HG03460 (cell line): ENCODE data around the gene RAB11A.

Experiments
- ATAC-seq: cut with Tn5 transposase; IDR thresholded peaks from one replicate; pipeline ENCODE4 v1.9.1; 2021; ENCODE audit not compliant: unreplicated experiment

RAB11A gene

GRCh38 chr15:65935391-65935790 lies 66.1 kb downstream of the RAB11A start:
- ATAC-seq: no peak

DNA sequence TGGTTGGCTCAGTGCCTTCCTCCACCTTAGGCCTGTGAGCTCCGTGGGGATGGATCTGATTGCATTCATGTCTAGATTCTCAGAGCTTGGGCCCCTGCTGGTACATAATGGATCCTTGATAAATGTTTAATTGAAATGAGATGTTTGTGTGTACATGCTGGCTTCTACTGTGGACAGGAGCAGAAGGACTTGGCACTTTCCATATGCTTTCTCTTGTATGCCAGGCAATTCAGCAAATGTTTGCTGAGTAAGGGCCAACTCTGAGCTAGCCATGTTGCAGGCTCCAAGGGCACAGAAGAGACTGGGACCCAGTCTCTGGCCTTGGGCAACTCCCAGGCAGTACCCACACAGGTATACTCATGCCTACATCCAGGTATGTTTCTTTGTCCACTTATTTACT lies 67.0 kb downstream of the RAB11A start:
- no peak for ATAC-seq

DNA sequence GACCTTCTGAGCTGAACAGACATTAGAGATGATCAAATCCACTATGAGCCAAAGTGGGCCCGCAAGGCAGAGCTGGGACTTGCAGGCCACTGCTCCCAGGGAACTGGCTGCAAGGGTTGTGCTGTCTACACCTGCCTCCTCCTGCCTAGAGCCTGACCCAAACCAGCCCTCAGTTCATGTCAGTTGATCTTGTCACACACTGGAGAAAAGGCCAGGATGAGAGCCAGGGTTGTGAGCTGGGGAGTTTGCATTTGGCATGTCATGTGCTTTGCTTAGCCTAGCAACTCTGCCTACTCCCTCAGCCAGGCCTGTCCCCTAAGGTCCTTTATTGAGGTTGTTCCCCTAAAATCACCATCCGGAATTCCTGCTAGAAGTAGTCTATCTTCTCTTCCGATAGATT lies 67.8 kb downstream of the RAB11A start:
- no peak for ATAC-seq

GRCh38 chr15:65937476-65937875 lies 68.2 kb downstream of the RAB11A start:
- ATAC-seq: no peak

DNA sequence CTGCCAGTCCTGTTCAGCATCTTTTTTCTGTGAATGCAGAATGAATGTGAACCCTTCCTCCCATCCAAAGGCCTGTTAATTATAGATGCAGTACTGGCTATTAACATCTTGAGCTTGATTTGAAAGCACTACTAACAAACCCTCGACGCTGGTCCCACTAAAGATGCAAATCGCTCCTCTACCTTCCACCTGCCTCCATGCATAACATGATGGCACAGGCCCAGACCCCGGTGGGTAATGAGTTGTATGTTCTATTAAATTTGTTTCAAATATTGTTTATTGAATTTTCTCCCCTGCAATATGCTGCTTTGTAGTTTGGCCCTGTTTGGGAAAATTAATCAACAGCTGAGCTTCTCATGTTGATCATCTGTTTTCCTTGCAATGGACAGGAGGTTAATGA lies 69.3 kb downstream of the RAB11A start:
- no peak for ATAC-seq

GRCh38 chr15:65939901-65940617 lies 70.8 kb downstream of the RAB11A start:
- ATAC-seq: no peak

DNA sequence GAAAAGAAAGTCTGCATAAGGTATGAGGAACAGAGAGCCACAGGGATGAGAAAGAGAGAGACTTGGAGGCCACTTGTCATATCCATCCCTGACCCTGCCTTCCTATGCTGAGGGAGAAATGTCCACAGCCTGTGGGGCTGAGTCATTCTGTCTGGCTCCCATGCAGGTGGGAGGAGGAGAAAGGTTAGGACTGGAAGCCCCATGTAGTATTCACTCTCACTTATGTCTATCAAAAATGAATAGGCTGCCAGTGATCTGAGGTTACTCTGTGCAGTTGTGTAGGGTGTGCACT lies 71.3 kb downstream of the RAB11A start:
- no peak for ATAC-seq
